Caco-2 (cell line): ENCODE data around the gene CLIP1. TPM values are rescaled to one million over a fixed set of nuclear protein-coding genes. Genes with fewer than 3 reads are reported as not detected.

ENCODE experiments used
- BruUV-seq: library from RNA; stranded (reverse); fragments of 400-500 nt; replicated peaks from 2 replicates; lab custom pipeline; 2021; lab: Mats Ljungman, UMichigan
- CTCF ChIA-PET: fragments of 300-600 bp; sonication (Branson Sonifier 250); formaldehyde crosslinking; loops from one replicate; lab custom pipeline; 2022; ENCODE audit warnings: antibody characterized with exemption; lab: Charles Lee
- POLR2A ChIA-PET: fragments of 300-600 bp; sonication (Branson Sonifier 250); formaldehyde crosslinking; loops from one replicate; lab custom pipeline; 2022; ENCODE audit warnings: antibody characterized with exemption; lab: Charles Lee
- DNase-seq, 2 experiments: peaks; one replicate each; pipeline versions ENCODE4 v3.0.0 to v3.0.0-alpha.2; 2020 to 2022
- H3K27me3 ChIP-seq: replicated peaks from 2 replicates; pipeline ENCODE4 v1.6.0; 2011; ENCODE audit warnings: low read length; ENCODE audit not compliant: control insufficient read depth, insufficient read depth
- H3K36me3 ChIP-seq: 2 replicates; pipeline ENCODE4 v1.5.1; 2011; ENCODE audit warnings: low read length; ENCODE audit not compliant: control insufficient read depth, insufficient read depth
- H3K4me1 ChIP-seq: fragments of 250-450 bp; sonication (Bioruptor Pico); 2 replicates; pipeline ENCODE4 v1.5.1; 2020; ENCODE audit warnings: mild to moderate bottlenecking
- H3K4me3 ChIP-seq: 2 replicates; pipeline ENCODE4 v1.5.1; 2011; ENCODE audit warnings: low read depth, mild to moderate bottlenecking, control low read depth, low read length
- H3K9me3 ChIP-seq: fragments of 250-450 bp; sonication (Bioruptor Pico); 2 replicates; pipeline ENCODE4 v1.5.1; 2020; ENCODE audit warnings: mild to moderate bottlenecking, moderate library complexity
- H3K27ac Mint-ChIP-seq: one replicate; pipeline ENCODE4 v1.8.0; 2022; ENCODE audit warnings: mixed read lengths; ENCODE audit not compliant: unreplicated experiment
- H3K27me3 Mint-ChIP-seq: one replicate; pipeline ENCODE4 v1.8.0; 2022; ENCODE audit warnings: mixed read lengths; ENCODE audit not compliant: insufficient read depth, unreplicated experiment
- H3K36me3 Mint-ChIP-seq: one replicate; pipeline ENCODE4 v1.8.0; 2022; ENCODE audit warnings: mild to moderate bottlenecking, mixed read lengths; ENCODE audit not compliant: insufficient read depth, unreplicated experiment
- H3K4me1 Mint-ChIP-seq: one replicate; pipeline ENCODE4 v1.8.0; 2022; ENCODE audit warnings: low read depth, mixed read lengths; ENCODE audit not compliant: unreplicated experiment
- H3K4me3 Mint-ChIP-seq: one replicate; pipeline ENCODE4 v1.8.0; 2022; ENCODE audit warnings: mild to moderate bottlenecking, moderate library complexity, mixed read lengths; ENCODE audit not compliant: unreplicated experiment
- H3K9me3 Mint-ChIP-seq: one replicate; pipeline ENCODE4 v1.8.0; 2022; ENCODE audit warnings: mixed read lengths; ENCODE audit not compliant: unreplicated experiment
- intact Hi-C: fragments of 100-400 bp; cut with micrococcal nuclease; formaldehyde crosslinking; loops from one replicate; pipeline ENCODE4 v1.10.0; 2022; ENCODE audit not compliant: unreplicated experiment
- total RNA-seq: library from RNA; stranded (reverse); gene quantifications from 2 replicates; pipeline ENCODE4 v1.2.3, GENCODE V29; 2022
- TF ChIP-seq, protein P1 (sequence below), 2 experiments: fragments of 200-600 bp in 1 of 2; IDR thresholded peaks; 1 replicate in 1 of 2; 2 replicates in 1 of 2; pipeline versions ENCODE4 v1.5.1 to v1.8.0; 2011 to 2022; ENCODE audit warnings: antibody characterized with exemption in 1 of 2, control low read depth in 1 of 2, inconsistent platforms in 1 of 2, low read depth in 1 of 2, low read length in 1 of 2, mild to moderate bottlenecking in 1 of 2, moderate library complexity in 1 of 2; ENCODE audit not compliant: insufficient read depth in 1 of 2, severe bottlenecking in 1 of 2, unreplicated experiment in 1 of 2

The CLIP1 gene
- total RNA-seq, 1 experiment from 2014 or later, result 85.0 TPM

DNA sequence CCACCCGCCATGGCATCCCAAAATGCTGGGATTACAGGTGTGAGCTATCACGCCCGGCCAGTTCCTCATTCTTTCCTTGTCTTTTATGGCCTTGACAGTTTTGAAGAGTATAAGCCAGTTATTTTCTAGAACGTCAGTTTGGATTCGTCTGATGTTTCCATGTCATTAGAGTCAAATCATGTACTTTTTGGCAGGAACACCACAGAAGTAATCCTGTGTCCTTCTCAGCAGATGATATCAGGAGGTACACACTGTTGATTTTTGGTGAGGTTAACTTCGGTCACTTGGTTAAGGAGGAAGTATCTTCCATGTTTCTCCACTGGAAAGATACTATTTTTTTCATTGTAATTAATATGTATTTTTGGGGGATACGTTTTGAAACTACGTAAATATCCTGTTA lies 131.0 kb downstream of the CLIP1 start:
- peaks cover 35% of the 10 kb centered on the region for H3K36me3 Mint-ChIP-seq
- no peaks in the 10 kb centered on the region for H3K36me3 ChIP-seq
- no peaks in the 10 kb centered on the region for H3K27me3 ChIP-seq
- TF ChIP-seq, protein P1, sequence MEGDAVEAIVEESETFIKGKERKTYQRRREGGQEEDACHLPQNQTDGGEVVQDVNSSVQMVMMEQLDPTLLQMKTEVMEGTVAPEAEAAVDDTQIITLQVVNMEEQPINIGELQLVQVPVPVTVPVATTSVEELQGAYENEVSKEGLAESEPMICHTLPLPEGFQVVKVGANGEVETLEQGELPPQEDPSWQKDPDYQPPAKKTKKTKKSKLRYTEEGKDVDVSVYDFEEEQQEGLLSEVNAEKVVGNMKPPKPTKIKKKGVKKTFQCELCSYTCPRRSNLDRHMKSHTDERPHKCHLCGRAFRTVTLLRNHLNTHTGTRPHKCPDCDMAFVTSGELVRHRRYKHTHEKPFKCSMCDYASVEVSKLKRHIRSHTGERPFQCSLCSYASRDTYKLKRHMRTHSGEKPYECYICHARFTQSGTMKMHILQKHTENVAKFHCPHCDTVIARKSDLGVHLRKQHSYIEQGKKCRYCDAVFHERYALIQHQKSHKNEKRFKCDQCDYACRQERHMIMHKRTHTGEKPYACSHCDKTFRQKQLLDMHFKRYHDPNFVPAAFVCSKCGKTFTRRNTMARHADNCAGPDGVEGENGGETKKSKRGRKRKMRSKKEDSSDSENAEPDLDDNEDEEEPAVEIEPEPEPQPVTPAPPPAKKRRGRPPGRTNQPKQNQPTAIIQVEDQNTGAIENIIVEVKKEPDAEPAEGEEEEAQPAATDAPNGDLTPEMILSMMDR (IDR thresholded peaks at IDR 0.05; ENCODE audit: insufficient read depth in 1 of 2, low read depth in 1 of 2, low read length in 1 of 2, severe bottlenecking in 1 of 2, unreplicated experiment in 1 of 2), result no peak
- H3K9me3 Mint-ChIP-seq, result no peaks in the 10 kb centered on the region
- H3K4me1 ChIP-seq, result no peaks in the 10 kb centered on the region
- H3K4me3 ChIP-seq, result no peak overlapping the region
- ChIA-PET CTCF (no interaction called here), POLR2A (no interaction called here)
- H3K27me3 Mint-ChIP-seq, result no peaks in the 10 kb centered on the region
- intact Hi-C loops, result no loop called here
- H3K27ac Mint-ChIP-seq, result no peak overlapping the region
- no peak for DNase-seq
- no TSS peak for BruUV-seq
- no peak overlapping the region for H3K4me3 Mint-ChIP-seq
- no peaks in the 10 kb centered on the region for H3K9me3 ChIP-seq
- H3K4me1 Mint-ChIP-seq, result no peaks in the 10 kb centered on the region

DNA sequence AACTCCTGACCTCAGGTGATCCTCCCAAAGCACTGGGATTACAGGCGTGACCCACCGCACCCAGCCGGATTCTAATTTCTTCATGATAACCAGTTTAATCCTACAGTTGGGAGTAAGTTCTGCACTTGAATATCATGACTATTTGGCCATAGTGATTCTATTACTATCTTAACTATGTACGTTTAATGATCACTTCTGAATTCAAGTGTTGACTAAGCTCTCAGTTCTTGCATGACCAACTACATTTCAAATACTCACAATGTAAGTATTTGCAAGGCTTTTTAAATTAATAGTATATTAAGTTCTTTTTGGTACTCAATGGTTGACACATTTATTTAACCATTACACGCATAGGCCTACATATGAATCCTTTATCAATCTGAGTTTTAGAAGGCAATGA lies 138.8 kb downstream of the CLIP1 start:
- no peaks in the 10 kb centered on the region for H3K9me3 Mint-ChIP-seq
- no peaks in the 10 kb centered on the region for H3K27me3 Mint-ChIP-seq
- Histone ChIP-seq H3K36me3 (no peaks in the 10 kb centered on the region; the same call in 1 of the 2 replicates), H3K9me3 (no peaks in the 10 kb centered on the region), H3K4me1 (peaks cover 8% of the 10 kb centered on the region; the same call in 1 of the 2 replicates), H3K4me3 (no peak overlapping the region), H3K27me3 (no peaks in the 10 kb centered on the region)
- no peak overlapping the region for H3K4me3 Mint-ChIP-seq
- H3K27ac Mint-ChIP-seq, result no peak overlapping the region
- DNase-seq, result no peak
- peaks cover 10% of the 10 kb centered on the region for H3K4me1 Mint-ChIP-seq
- no TSS peak for BruUV-seq
- intact Hi-C loops, result no loop called here
- ChIA-PET POLR2A (no interaction called here), CTCF (no interaction called here)
- H3K36me3 Mint-ChIP-seq, result peaks cover 14% of the 10 kb centered on the region
- TF ChIP-seq, protein P1 (IDR thresholded peaks at IDR 0.05; ENCODE audit: insufficient read depth in 1 of 2, low read depth in 1 of 2, low read length in 1 of 2, severe bottlenecking in 1 of 2, unreplicated experiment in 1 of 2), result no peak

DNA sequence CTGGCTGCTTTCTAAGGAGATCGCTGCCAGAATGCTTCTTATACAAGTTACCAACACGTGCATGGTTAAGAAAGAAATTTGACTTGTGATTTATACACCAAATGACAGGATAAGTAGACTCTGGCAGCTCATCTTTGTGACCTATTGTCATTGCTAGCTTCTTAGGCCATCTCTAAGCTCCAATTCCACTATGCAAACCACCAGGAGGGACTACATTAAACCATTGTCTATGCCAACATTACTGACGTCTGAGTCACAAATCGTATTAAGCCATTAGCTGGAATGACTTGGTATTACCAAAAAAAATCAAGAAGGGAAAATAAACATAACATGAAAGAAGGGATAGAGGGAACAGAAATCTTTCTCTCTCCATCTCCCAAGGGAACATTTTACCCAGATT lies 140.4 kb downstream of the CLIP1 start:
- Mint-ChIP-seq H3K27me3 (no peaks in the 10 kb centered on the region), H3K9me3 (no peaks in the 10 kb centered on the region), H3K27ac (no peak overlapping the region), H3K36me3 (peaks cover 14% of the 10 kb centered on the region), H3K4me1 (peaks cover 10% of the 10 kb centered on the region), H3K4me3 (no peak overlapping the region)
- no TSS peak for BruUV-seq
- DNase-seq, result no peak
- no peaks in the 10 kb centered on the region; the same call in 1 of the 2 replicates for H3K36me3 ChIP-seq
- TF ChIP-seq, protein P1 (IDR thresholded peaks at IDR 0.05; ENCODE audit: insufficient read depth in 1 of 2, low read depth in 1 of 2, low read length in 1 of 2, severe bottlenecking in 1 of 2, unreplicated experiment in 1 of 2), result no peak
- ChIA-PET CTCF (no interaction called here), POLR2A (no interaction called here)
- peaks cover 8% of the 10 kb centered on the region; the same call in 1 of the 2 replicates for H3K4me1 ChIP-seq
- H3K4me3 ChIP-seq, result no peak overlapping the region
- no peaks in the 10 kb centered on the region for H3K27me3 ChIP-seq
- no peaks in the 10 kb centered on the region for H3K9me3 ChIP-seq
- intact Hi-C loops, result no loop called here
